Endothelial cell (in vitro differentiated cells): ENCODE measurements around the gene GP1BB. TPM values are rescaled to one million over a fixed set of nuclear protein-coding genes. Genes with fewer than 3 reads are reported as not detected.
A peak's percentile ranks its signal among the peaks of the same experiment; 100 is the strongest.
"Not testable (repeated sequence)": the region's sequence is repeated elsewhere in the genome, so short reads cannot be mapped to it uniquely, and the experiment has no call there.

ENCODE experiments used
- DNase-seq: peaks from one replicate; pipeline ENCODE4 v3.0.0; 2021; ENCODE audit warnings: low spot score
- H3K27ac Mint-ChIP-seq: one replicate; pipeline ENCODE4 v1.8.0; 2021; ENCODE audit warnings: mixed read lengths, inconsistent platforms; ENCODE audit not compliant: unreplicated experiment
- H3K27me3 Mint-ChIP-seq: one replicate; pipeline ENCODE4 v1.8.0; 2021; ENCODE audit warnings: mild to moderate bottlenecking, moderate library complexity, mixed read lengths, inconsistent platforms; ENCODE audit not compliant: unreplicated experiment
- H3K36me3 Mint-ChIP-seq: one replicate; pipeline ENCODE4 v1.8.0; 2021; ENCODE audit warnings: mild to moderate bottlenecking, low read depth, mixed read lengths, inconsistent platforms; ENCODE audit not compliant: unreplicated experiment
- H3K4me1 Mint-ChIP-seq: one replicate; pipeline ENCODE4 v1.8.0; 2021; ENCODE audit warnings: mild to moderate bottlenecking, mixed read lengths, inconsistent platforms; ENCODE audit not compliant: unreplicated experiment
- H3K4me3 Mint-ChIP-seq: one replicate; pipeline ENCODE4 v1.8.0; 2021; ENCODE audit warnings: mild to moderate bottlenecking, mixed read lengths, inconsistent platforms; ENCODE audit not compliant: unreplicated experiment
- H3K9me3 Mint-ChIP-seq: one replicate; pipeline ENCODE4 v1.8.0; 2021; ENCODE audit warnings: mixed read lengths, inconsistent platforms; ENCODE audit not compliant: unreplicated experiment
- long read RNA-seq: library from polyadenylated mRNA; unstranded; transcript quantifications from one replicate; pipeline ENCODE4 v2.0.0, GENCODE V29; 2020; ENCODE audit not compliant: unreplicated experiment
- total RNA-seq: library from RNA; stranded (reverse); fragmentation: NEBNext Ultra II Directional; extraction: Animal tissue kit (Norgen Biotek cat#: 25700); gene quantifications from one replicate; pipeline ENCODE4 v1.2.1, GENCODE V29; 2021; ENCODE audit not compliant: unreplicated experiment
- TF ChIP-seq, protein P1 (sequence below): fragments of 200-600 bp; sonication (generic); IDR thresholded peaks from one replicate; pipeline ENCODE4 v1.5.0; 2021; ENCODE audit warnings: antibody characterized with exemption; ENCODE audit not compliant: unreplicated experiment

Gene GP1BB
- not detected for total RNA-seq
- long read RNA-seq, partial matches to known transcripts: 0 of 1 reads
- long read RNA-seq, other reads (novel, unspliced or antisense): 0 of 1 reads

DNA sequence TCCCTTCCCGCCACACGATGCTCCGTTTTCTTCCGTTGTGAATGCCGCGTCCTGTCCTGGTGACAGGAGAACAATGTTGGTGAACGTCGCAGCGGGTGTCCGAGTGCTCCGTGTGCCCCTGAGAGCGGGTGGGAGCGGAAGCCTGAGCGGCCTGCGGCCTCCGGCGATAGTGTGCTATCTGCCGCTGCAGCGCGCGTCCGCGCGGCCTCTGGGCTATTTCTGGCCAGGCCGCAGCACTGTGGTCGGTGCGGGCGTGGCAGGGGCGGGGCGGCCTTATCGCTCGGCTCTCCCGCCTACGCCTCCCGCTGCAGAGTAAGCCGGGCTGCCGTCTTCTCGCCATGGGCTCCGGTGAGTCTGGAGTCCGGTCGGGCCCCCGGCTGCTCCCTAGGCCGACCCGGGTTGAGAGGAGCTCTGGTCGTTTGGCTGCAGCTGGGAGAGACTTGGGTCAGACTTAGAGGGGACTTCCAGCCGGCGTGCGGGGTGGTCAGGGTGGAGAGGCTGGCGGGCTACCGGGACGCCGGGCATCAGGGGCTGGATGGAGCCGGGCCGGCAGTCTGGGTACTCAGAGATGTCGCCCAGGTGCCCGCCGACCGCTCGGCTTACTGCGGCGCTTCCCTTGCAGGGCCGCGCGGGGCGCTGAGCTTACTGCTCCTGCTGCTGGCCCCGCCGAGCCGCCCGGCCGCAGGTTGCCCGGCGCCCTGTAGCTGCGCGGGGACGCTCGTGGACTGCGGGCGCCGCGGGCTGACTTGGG lies at the start of gene GP1BB:
TSS of gene GP1BB (plus strand) at position 308 of the 751 bp plus-strand sequence. CDS start at position 339, 31 bp downstream.
- no peak within 1 kb of the TSS for H3K27ac Mint-ChIP-seq
- peak; percentile 57 for DNase-seq
- H3K36me3 Mint-ChIP-seq: peaks cover 17% of the 10 kb centered on the region
- no peak within 1 kb of the TSS for H3K4me3 Mint-ChIP-seq
- H3K27me3 Mint-ChIP-seq: peaks cover 44% of the 10 kb centered on the region
- H3K9me3 Mint-ChIP-seq: no peaks in the 10 kb centered on the region
- peaks cover 20% of the 10 kb centered on the region for H3K4me1 Mint-ChIP-seq
- TF ChIP-seq, protein P1, sequence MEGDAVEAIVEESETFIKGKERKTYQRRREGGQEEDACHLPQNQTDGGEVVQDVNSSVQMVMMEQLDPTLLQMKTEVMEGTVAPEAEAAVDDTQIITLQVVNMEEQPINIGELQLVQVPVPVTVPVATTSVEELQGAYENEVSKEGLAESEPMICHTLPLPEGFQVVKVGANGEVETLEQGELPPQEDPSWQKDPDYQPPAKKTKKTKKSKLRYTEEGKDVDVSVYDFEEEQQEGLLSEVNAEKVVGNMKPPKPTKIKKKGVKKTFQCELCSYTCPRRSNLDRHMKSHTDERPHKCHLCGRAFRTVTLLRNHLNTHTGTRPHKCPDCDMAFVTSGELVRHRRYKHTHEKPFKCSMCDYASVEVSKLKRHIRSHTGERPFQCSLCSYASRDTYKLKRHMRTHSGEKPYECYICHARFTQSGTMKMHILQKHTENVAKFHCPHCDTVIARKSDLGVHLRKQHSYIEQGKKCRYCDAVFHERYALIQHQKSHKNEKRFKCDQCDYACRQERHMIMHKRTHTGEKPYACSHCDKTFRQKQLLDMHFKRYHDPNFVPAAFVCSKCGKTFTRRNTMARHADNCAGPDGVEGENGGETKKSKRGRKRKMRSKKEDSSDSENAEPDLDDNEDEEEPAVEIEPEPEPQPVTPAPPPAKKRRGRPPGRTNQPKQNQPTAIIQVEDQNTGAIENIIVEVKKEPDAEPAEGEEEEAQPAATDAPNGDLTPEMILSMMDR: no peak

DNA sequence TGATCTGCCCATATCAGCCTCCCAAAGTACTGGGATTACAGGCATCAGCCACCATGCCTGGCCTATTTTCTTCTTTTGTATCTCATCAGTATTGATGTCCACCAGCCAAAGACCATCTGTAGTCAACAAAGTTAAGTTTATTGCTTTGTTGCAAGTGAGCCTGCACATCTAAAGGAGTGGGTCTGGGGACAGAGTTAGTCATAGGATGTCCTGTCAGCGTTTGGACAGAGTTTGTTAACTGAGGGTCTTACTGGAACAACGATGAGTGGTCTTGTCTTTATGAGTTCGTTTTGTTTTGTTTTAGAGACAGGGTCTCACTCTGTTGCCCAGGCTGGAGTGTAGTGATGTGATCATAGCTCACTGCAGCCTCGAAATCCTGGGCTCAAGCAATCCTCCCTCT lies 49.7 kb upstream of the GP1BB start:
- no peak for DNase-seq
- Mint-ChIP-seq H3K27me3 (no peaks in the 10 kb centered on the region), H3K36me3 (peaks cover 4% of the 10 kb centered on the region), H3K9me3 (no peaks in the 10 kb centered on the region), H3K4me3 (no peak overlapping the region), H3K27ac (no peak overlapping the region), H3K4me1 (no peaks in the 10 kb centered on the region)
- TF ChIP-seq, protein P1: no peak

DNA sequence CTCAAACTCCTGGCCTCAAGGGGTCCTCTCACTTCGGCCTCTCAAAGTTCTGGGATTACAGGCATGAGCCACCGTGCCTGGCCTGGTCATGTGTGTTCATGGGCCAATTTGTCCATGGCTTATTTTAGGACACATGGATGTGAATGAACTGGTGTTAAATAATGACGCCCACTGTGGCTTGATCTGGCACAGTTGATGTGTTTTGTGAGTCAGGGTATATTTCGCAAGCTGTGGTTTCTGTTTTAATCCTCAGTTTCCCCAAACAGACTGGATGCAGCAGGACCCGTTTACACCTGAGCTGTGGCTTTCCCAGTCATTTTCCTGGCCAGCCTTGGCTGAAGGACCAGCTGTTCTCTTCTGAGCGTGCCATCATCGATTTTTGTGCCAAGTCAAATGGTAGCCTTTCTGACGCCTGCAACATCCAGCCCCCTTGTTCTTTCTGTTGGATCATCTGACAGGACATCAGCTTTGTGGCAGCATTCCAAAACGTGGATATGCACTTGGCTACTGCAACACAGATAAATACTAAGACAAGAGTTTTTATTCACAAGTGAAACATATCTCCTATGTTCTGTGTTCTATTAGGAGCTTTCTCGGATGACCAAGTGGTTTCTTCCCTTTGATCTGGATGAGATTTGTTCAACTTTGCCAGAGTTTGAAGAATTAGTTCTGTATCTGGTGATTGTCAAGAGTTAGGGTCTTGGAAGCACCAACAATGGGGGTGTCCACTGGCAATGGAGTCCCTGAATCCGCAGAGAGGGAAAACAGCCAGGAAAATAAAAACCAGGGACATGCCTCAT lies 49.0 kb upstream of the GP1BB start:
- TF ChIP-seq, protein P1: no peak
- H3K9me3 Mint-ChIP-seq: no peaks in the 10 kb centered on the region
- no peak overlapping the region for H3K4me3 Mint-ChIP-seq
- peaks cover 4% of the 10 kb centered on the region for H3K36me3 Mint-ChIP-seq
- no peak overlapping the region for H3K27ac Mint-ChIP-seq
- no peaks in the 10 kb centered on the region for H3K27me3 Mint-ChIP-seq
- H3K4me1 Mint-ChIP-seq: no peaks in the 10 kb centered on the region
- DNase-seq: no peak

DNA sequence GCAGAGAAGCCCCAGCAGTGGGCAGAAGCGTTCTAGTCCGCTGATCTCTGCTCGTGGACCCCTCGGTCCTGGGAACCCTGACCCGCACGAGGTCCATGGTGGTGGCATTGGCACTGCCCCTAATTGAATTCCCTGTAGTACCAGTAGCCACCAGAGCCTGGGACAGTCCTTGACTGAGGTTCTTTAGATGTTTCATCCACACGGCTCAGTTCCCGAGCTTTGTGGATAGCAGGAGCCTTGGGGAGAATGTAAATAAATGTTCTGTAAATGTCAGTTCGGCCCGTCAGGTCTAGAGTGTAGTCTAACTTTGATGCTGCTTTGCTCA lies 48.4 kb upstream of the GP1BB start:
- no peaks in the 10 kb centered on the region for H3K27me3 Mint-ChIP-seq
- no peaks in the 10 kb centered on the region for H3K9me3 Mint-ChIP-seq
- no peak overlapping the region for H3K4me3 Mint-ChIP-seq
- TF ChIP-seq, protein P1: no peak
- H3K4me1 Mint-ChIP-seq: no peaks in the 10 kb centered on the region
- H3K27ac Mint-ChIP-seq: no peak overlapping the region
- H3K36me3 Mint-ChIP-seq: peaks cover 4% of the 10 kb centered on the region
- DNase-seq: no peak

DNA sequence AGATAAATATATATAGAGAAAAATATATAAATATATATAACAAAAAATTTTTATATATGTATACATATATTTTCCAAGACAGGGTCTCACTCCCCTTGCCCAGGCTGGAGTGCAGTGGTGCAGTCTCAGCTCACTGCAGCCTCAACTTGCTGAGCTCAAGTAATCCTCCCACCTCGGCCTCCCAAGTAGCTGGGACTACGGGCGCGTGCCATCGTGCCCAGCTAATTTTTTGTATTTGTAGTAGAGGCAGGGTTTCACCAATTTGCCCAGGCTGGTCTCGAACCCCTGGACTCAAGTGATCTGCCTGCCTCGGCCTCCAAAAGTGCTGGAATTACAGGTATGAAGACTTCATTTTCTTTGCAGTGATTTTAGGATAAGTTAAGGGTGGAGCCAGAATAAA lies 47.9 kb upstream of the GP1BB start:
- TF ChIP-seq, protein P1: no peak
- no peak for DNase-seq
- Mint-ChIP-seq H3K36me3 (peaks cover 4% of the 10 kb centered on the region), H3K27ac (no peak overlapping the region), H3K4me3 (no peak overlapping the region), H3K4me1 (no peaks in the 10 kb centered on the region), H3K27me3 (no peaks in the 10 kb centered on the region), H3K9me3 (no peaks in the 10 kb centered on the region)

DNA sequence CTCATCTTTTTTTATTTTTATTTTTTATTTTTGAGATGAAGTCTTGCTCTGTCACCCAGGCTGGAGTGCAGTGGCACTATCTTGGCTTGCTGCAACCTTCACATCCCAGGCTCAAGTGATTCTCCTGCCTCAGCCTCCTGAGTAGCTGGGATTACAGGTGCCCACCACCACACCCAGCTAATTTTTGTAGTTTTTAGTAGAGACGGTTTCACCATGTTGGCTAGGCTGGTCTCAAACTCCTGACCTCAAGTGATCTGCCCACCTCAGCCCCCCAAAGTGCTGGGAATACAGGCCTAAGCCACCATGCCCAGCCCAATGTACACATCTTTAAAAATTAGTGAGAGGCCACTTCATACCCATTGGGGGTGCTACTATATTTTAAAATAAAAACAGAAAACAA lies 46.9 kb upstream of the GP1BB start:
- not testable (repeated sequence) for H3K27ac Mint-ChIP-seq, H3K36me3 Mint-ChIP-seq, H3K4me1 Mint-ChIP-seq, DNase-seq, H3K4me3 Mint-ChIP-seq, H3K27me3 Mint-ChIP-seq, H3K9me3 Mint-ChIP-seq
